ENCODE data around the gene LRRC26. TPM values are rescaled to one million over a fixed set of nuclear protein-coding genes. Genes with fewer than 3 reads are reported as not detected.

The LRRC26 gene
- total RNA-seq, 1 donor from 2014 or later = 0.26 TPM

- no peak for FAIRE-seq
- no peak for TF ChIP-seq CTCF (IDR thresholded peaks at IDR 0.05; ENCODE audit: insufficient read depth, low read length, severe bottlenecking)
- Histone ChIP-seq H3K36me3 (ENCODE audit: control insufficient read depth, insufficient read depth, low read length) (no peaks in the 10 kb centered on the region), H3K27me3 (ENCODE audit: control insufficient read depth, insufficient read depth, low read length) (peaks cover 26% of the 10 kb centered on the region), H3K4me3 (ENCODE audit: low read depth, low read length) (peak overlapping the region; percentile 18)
- DNase-seq (ENCODE audit: low read depth) = no peak
These were observed 1.9 kb downstream of the LRRC26 start for GRCh38 chr9:137167747-137168572.

GRCh38 chr9:137167277-137167746 lies 2.5 kb downstream of the LRRC26 start:
- FAIRE-seq = no peak
- Histone ChIP-seq H3K36me3 (ENCODE audit: control insufficient read depth, insufficient read depth, low read length) (no peaks in the 10 kb centered on the region), H3K27me3 (ENCODE audit: control insufficient read depth, insufficient read depth, low read length) (peaks cover 25% of the 10 kb centered on the region), H3K4me3 (ENCODE audit: low read depth, low read length) (no peak overlapping the region)
- TF ChIP-seq CTCF (IDR thresholded peaks at IDR 0.05; ENCODE audit: insufficient read depth, low read length, severe bottlenecking) = no peak
- DNase-seq (ENCODE audit: low read depth) = no peak

- Histone ChIP-seq H3K36me3 (ENCODE audit: control insufficient read depth, insufficient read depth, low read length) (no peaks in the 10 kb centered on the region), H3K4me3 (ENCODE audit: low read depth, low read length) (no peak overlapping the region), H3K27me3 (ENCODE audit: control insufficient read depth, insufficient read depth, low read length) (peaks cover 26% of the 10 kb centered on the region)
- no peak for TF ChIP-seq CTCF (IDR thresholded peaks at IDR 0.05; ENCODE audit: insufficient read depth, low read length, severe bottlenecking)
- FAIRE-seq = no peak
- no peak for DNase-seq (ENCODE audit: low read depth)
These were observed 3.2 kb downstream of the LRRC26 start for GRCh38 chr9:137166380-137167229.

GRCh38 chr9:137165250-137165836 lies 4.5 kb downstream of the LRRC26 start:
- DNase-seq (ENCODE audit: low read depth) = no peak
- Histone ChIP-seq H3K36me3 (ENCODE audit: control insufficient read depth, insufficient read depth, low read length) (no peaks in the 10 kb centered on the region), H3K27me3 (ENCODE audit: control insufficient read depth, insufficient read depth, low read length) (peaks cover 21% of the 10 kb centered on the region), H3K4me3 (ENCODE audit: low read depth, low read length) (no peak overlapping the region)
- no peak for TF ChIP-seq CTCF (IDR thresholded peaks at IDR 0.05; ENCODE audit: insufficient read depth, low read length, severe bottlenecking)
- no peak for FAIRE-seq

- Histone ChIP-seq H3K27me3 (ENCODE audit: control insufficient read depth, insufficient read depth, low read length) (peaks cover 20% of the 10 kb centered on the region), H3K4me3 (ENCODE audit: low read depth, low read length) (no peak overlapping the region), H3K36me3 (ENCODE audit: control insufficient read depth, insufficient read depth, low read length) (no peaks in the 10 kb centered on the region)
- DNase-seq (ENCODE audit: low read depth) (no peak), FAIRE-seq (no peak)
- no peak for TF ChIP-seq CTCF (IDR thresholded peaks at IDR 0.05; ENCODE audit: insufficient read depth, low read length, severe bottlenecking)
These were observed 5.2 kb downstream of the LRRC26 start for GRCh38 chr9:137164370-137165249.
